Esophagus squamous epithelium (tissue), 5 donors: ENCODE data around the gene PTPN14. TPM values are rescaled to one million over a fixed set of nuclear protein-coding genes. Genes with fewer than 3 reads are reported as not detected.
"Not testable (repeated sequence)": the region's sequence is repeated elsewhere in the genome, so short reads cannot be mapped to it uniquely, and the experiment has no call there.

Experiments
- DNase-seq: peaks from one replicate; lab custom pipeline; 2025; lab: John Stamatoyannopoulos, UW
- H3K27ac ChIP-seq, 4 donors: fragments of 200-600 bp; sonication (generic); one replicate each; pipeline ENCODE4 v1.5.1; 2016 to 2019; ENCODE audit warnings: mild to moderate bottlenecking in 1 of 4
- H3K27me3 ChIP-seq, 4 donors: fragments of 200-600 bp; sonication (generic); 1 replicate in 3 of 4; 2 replicates in 1 of 4; pipeline versions ENCODE4 v1.5.1 to v1.6.0; 2017 to 2021; ENCODE audit warnings: antibody characterized with exemption in 1 of 4
- H3K36me3 ChIP-seq, 3 donors: fragments of 200-600 bp; sonication (generic); one replicate each; pipeline ENCODE4 v1.5.1; 2016 to 2019
- H3K4me1 ChIP-seq, 3 donors: fragments of 200-600 bp; sonication (generic); one replicate each; pipeline ENCODE4 v1.5.1; 2017 to 2019
- H3K4me3 ChIP-seq, 4 donors: fragments of 200-600 bp; sonication (generic); 1 replicate in 3 of 4; 2 replicates in 1 of 4; pipeline ENCODE4 v1.5.1; 2016 to 2019; ENCODE audit warnings: mild to moderate bottlenecking in 2 of 4, moderate library complexity in 1 of 4
- H3K9me3 ChIP-seq, 3 donors: fragments of 200-600 bp; sonication (generic); one replicate each; pipeline ENCODE4 v1.5.1; 2016 to 2019
- CTCF ChIP-seq, 6 experiments: fragments of 450-650 bp in 4 of 6; fragments of 200-600 bp in 2 of 6; sonication (generic) in 2 of 6; IDR thresholded peaks; one replicate each; pipeline ENCODE4 v1.5.1; 2016 to 2019; ENCODE audit warnings: antibody characterized with exemption in 6 of 6, mild to moderate bottlenecking in 4 of 6, moderate library complexity in 4 of 6
- POLR2A ChIP-seq, 4 donors: fragments of 450-650 bp; IDR thresholded peaks; one replicate each; pipeline ENCODE4 v1.6.1; 2017; ENCODE audit warnings: antibody characterized with exemption in 4 of 4, mild to moderate bottlenecking in 4 of 4, moderate library complexity in 3 of 4
- WGBS, 2 donors: methylation state at CpG; one replicate each; pipeline ENCODE4 v1.1.5; 2018; 5-methylcytosine and 5-hydroxymethylcytosine counted together
- intact Hi-C: fragments of 100-400 bp; cut with DNase I; formaldehyde crosslinking; loops from one replicate; pipeline ENCODE4 v1.15.0; 2022
- total RNA-seq, 4 donors: library from RNA; depleted of rRNA; stranded (reverse); fragments of >200 nt; gene quantifications; one replicate each; pipeline ENCODE4 v1.1.0, GENCODE V29; 2016
- donor health status: DM: yes; HTN: yes; CAD: no.

The PTPN14 gene
- total RNA-seq, 4 donors from 2014 or later, result 14.4 to 28.8 (median 15.7) TPM

DNA sequence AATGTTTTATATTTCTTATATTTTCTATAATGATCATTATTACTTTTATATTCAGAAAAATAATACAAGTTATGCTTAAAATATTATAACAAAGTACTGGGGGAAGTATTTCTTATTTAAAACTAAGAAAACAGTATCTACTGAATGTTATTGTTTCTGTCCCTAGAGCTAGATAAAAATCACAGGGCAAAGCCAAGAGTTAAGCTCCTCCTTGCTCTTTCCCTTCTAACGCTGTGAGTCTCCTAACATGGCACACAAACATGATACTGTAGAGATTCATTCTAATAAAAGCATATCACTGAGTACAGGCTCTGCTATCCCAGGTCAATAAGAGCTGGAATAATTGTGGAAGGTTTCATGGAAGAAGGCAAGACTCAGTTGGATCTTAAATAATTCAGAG is 53.4 kb downstream of the PTPN14 start:
- DNase-seq, result no peak
- no peaks in the 10 kb centered on the region for H3K36me3 ChIP-seq
- peak overlapping the region in 2 of 4 donors; percentile 3 to 15 for H3K27ac ChIP-seq
- no peaks in the 10 kb centered on the region for H3K27me3 ChIP-seq
- peaks cover 0 to 32% (median 5%) of the 10 kb centered on the region in 3 donors for H3K4me1 ChIP-seq
- H3K4me3 ChIP-seq, result no peak overlapping the region
- no peaks in the 10 kb centered on the region for H3K9me3 ChIP-seq
- WGBS, 2 donors, result 35 to 43% methylated on average over 1 of the region's 1 CpG
- intact Hi-C loops, result no loop called here
- TF ChIP-seq CTCF (IDR thresholded peaks at IDR 0.05) (no peak), POLR2A (IDR thresholded peaks at IDR 0.05) (no peak)

GRCh38 chr1:214496126-214496525 is 55.3 kb downstream of the PTPN14 start:
- no peak for TF ChIP-seq CTCF (IDR thresholded peaks at IDR 0.05)
- no peak for TF ChIP-seq POLR2A (IDR thresholded peaks at IDR 0.05)
- no peak for DNase-seq
- Histone ChIP-seq H3K4me1 (peaks cover 0 to 35% (median 5%) of the 10 kb centered on the region in 3 donors), H3K27ac (peak overlapping the region in 2 of 4 donors; percentile 19 to 31), H3K4me3 (no peak overlapping the region), H3K9me3 (no peaks in the 10 kb centered on the region), H3K36me3 (no peaks in the 10 kb centered on the region), H3K27me3 (no peaks in the 10 kb centered on the region)
- WGBS, 2 donors, result 68 to 77% methylated on average over 3 to 4 of the region's 4 CpGs
- intact Hi-C loops, result no loop called here

DNA sequence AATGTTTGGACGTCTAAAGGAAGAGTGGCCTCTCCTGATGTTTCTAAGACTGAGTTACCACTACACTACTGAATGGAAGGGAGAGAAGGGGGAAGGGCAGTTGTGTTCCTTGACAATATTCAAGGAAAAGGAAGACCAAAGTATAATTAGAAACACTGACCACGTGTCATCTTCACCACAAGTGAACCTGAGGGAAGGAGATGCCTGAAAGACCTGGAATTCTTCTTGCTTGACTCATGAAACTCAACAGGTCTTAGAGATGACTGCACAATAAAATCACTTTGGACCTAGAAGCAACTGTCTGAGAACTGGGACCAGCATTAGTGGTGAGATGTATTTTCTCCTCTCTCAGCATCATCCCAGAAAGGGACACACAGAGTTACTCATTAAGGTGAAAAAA is 56.7 kb downstream of the PTPN14 start:
- intact Hi-C loops, result no loop called here
- TF ChIP-seq POLR2A (IDR thresholded peaks at IDR 0.05) (no peak), CTCF (IDR thresholded peaks at IDR 0.05) (no peak)
- WGBS, 2 donors, result 29 to 37% methylated on average over 2 of the region's 2 CpGs

GRCh38 chr1:214494179-214494578 is 57.2 kb downstream of the PTPN14 start:
- H3K27ac ChIP-seq, DNase-seq, H3K36me3 ChIP-seq, H3K27me3 ChIP-seq, H3K4me3 ChIP-seq, H3K9me3 ChIP-seq, intact Hi-C loops: not testable (repeated sequence)
- 94 to 97% methylated on average over 6 of the region's 6 CpGs for WGBS, 2 donors
- peaks cover 0 to 29% (median 5%) of the 10 kb centered on the region in 3 donors for H3K4me1 ChIP-seq

More for the DNA sequence above, 56.7 kb downstream of the PTPN14 start:
- no peak for DNase-seq
- Histone ChIP-seq H3K27ac (no peak overlapping the region), H3K27me3 (no peaks in the 10 kb centered on the region), H3K36me3 (no peaks in the 10 kb centered on the region), H3K4me3 (no peak overlapping the region), H3K4me1 (peaks cover 0 to 29% (median 5%) of the 10 kb centered on the region in 3 donors), H3K9me3 (no peaks in the 10 kb centered on the region)

GRCh38 chr1:214493126-214493796 is 58.1 kb downstream of the PTPN14 start:
- peak overlapping the region in 1 of 4 donors; percentile 2 for H3K27ac ChIP-seq
- intact Hi-C loops, result no loop called here

More at GRCh38 chr1:214493126-214493796, 58.1 kb downstream of the PTPN14 start:
- H3K4me1 ChIP-seq, result peaks cover 0 to 27% (median 5%) of the 10 kb centered on the region in 3 donors
- no peak for TF ChIP-seq CTCF (IDR thresholded peaks at IDR 0.05)
- no peak for TF ChIP-seq POLR2A (IDR thresholded peaks at IDR 0.05)
- no peaks in the 10 kb centered on the region for H3K27me3 ChIP-seq
- no peak for DNase-seq
- H3K36me3 ChIP-seq, result no peaks in the 10 kb centered on the region
- WGBS, 2 donors, result 41 to 49% methylated on average over 7 of the region's 7 CpGs
- H3K9me3 ChIP-seq, result no peaks in the 10 kb centered on the region
- no peak overlapping the region for H3K4me3 ChIP-seq
